HL-60 (cell line): Measurements from ENCODE around the gene TRABD2B.

Experiments used
- DNase-seq, 2 experiments: peaks; one replicate each; pipeline ENCODE4 v3.0.0-alpha.2; 2010 to 2020; ENCODE audit warnings: low read depth in 1 of 2, low spot score in 1 of 2
- H3K27ac ChIP-seq: fragments of 250-450 bp; sonication (Bioruptor Pico); replicated peaks from 2 replicates; pipeline ENCODE4 v1.5.1; 2020; ENCODE audit warnings: mild to moderate bottlenecking, moderate library complexity
- H3K27me3 ChIP-seq: fragments of 250-450 bp; sonication (Bioruptor Pico); 2 replicates; pipeline ENCODE4 v1.5.1; 2021; ENCODE audit warnings: mild to moderate bottlenecking, moderate library complexity; ENCODE audit not compliant: insufficient read depth, poor library complexity, severe bottlenecking
- H3K4me3 ChIP-seq: replicated peaks from 2 replicates; pipeline ENCODE4 v1.5.1; 2011; ENCODE audit warnings: mild to moderate bottlenecking, control low read depth, low read length; ENCODE audit not compliant: insufficient read depth
- GABPA ChIP-seq: IDR thresholded peaks from 2 replicates; pipeline ENCODE4 v1.6.1; 2012; ENCODE audit warnings: low read depth
- POLR2AphosphoS5 ChIP-seq: IDR thresholded peaks from 2 replicates; pipeline ENCODE4 v1.6.1; 2012; ENCODE audit warnings: low read depth
- REST ChIP-seq: IDR thresholded peaks from 2 replicates; pipeline ENCODE4 v1.6.1; 2012; ENCODE audit warnings: low read depth; ENCODE audit not compliant: insufficient replicate concordance
- SPI1 ChIP-seq: IDR thresholded peaks from 2 replicates; pipeline ENCODE4 v1.6.1; 2012; ENCODE audit warnings: low read depth, mild to moderate bottlenecking, borderline replicate concordance
- TF ChIP-seq, protein P1 (sequence below): IDR thresholded peaks from one replicate; pipeline ENCODE4 v1.5.1; 2011; ENCODE audit warnings: low read length, control low read depth, inconsistent platforms; ENCODE audit not compliant: insufficient read depth

TRABD2B gene

GRCh38 chr1:47838562-47839432 is 158.4 kb downstream of the TRABD2B start:
- TF ChIP-seq, protein P1, sequence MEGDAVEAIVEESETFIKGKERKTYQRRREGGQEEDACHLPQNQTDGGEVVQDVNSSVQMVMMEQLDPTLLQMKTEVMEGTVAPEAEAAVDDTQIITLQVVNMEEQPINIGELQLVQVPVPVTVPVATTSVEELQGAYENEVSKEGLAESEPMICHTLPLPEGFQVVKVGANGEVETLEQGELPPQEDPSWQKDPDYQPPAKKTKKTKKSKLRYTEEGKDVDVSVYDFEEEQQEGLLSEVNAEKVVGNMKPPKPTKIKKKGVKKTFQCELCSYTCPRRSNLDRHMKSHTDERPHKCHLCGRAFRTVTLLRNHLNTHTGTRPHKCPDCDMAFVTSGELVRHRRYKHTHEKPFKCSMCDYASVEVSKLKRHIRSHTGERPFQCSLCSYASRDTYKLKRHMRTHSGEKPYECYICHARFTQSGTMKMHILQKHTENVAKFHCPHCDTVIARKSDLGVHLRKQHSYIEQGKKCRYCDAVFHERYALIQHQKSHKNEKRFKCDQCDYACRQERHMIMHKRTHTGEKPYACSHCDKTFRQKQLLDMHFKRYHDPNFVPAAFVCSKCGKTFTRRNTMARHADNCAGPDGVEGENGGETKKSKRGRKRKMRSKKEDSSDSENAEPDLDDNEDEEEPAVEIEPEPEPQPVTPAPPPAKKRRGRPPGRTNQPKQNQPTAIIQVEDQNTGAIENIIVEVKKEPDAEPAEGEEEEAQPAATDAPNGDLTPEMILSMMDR, result no peak
- no peak for TF ChIP-seq REST
- no peak for TF ChIP-seq SPI1
- Histone ChIP-seq H3K4me3 (no peak overlapping the region), H3K27ac (no peak overlapping the region), H3K27me3 (no peaks in the 10 kb centered on the region)
- no peak for DNase-seq

DNA sequence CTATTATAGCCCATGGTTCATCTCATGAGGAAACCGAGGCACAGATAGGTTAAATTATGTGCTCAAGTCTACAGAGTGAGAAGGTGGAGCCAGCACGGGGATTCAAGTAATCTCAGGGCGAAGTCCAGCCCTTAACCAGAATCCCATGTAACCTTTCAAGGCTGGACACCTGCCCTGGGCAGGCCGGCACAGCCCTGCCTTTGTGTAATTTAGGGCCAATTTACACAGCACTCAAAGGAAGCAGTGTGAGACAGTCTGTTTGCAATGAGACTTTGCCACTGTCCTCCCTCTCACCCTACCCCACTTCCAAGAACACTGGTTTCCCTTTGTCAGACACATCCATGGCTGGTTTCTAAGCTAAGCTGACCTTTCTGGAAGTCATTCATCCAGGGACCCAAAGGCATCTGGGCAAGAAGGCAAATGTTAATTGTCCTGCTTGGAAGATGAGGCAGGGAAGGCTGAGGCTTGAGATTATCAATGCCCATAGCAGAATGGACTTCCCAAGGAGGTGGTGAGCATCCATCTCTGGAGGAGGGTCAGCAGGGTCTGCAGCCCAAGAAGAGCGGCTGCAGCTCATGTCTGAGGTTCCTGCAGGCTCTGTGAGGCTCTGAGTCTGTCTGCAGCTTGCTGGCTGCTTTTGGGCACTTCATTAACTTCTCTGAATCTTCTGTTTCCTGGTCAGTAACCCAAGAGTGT is 159.2 kb downstream of the TRABD2B start:
- no peak for DNase-seq
- H3K27ac ChIP-seq, result no peak overlapping the region
- TF ChIP-seq, protein P1, result no peak
- TF ChIP-seq POLR2AphosphoS5 (no peak), GABPA (no peak), REST (no peak), SPI1 (no peak)
- no peak overlapping the region for H3K4me3 ChIP-seq
- no peaks in the 10 kb centered on the region for H3K27me3 ChIP-seq

- H3K27me3 ChIP-seq, result no peaks in the 10 kb centered on the region
- H3K4me3 ChIP-seq, result no peak overlapping the region
- no peak overlapping the region for H3K27ac ChIP-seq
- no peak for DNase-seq
- TF ChIP-seq REST (no peak), GABPA (no peak), SPI1 (no peak), POLR2AphosphoS5 (no peak)
- TF ChIP-seq, protein P1, result no peak
Measured at GRCh38 chr1:47837056-47837830, 159.9 kb downstream of the TRABD2B start.
